Ovary (tissue), 9 donors: ENCODE results near the gene IFITM1. TPM values are rescaled to one million over a fixed set of nuclear protein-coding genes. Genes with fewer than 3 reads are reported as not detected.
"Not testable (repeated sequence)": the region's sequence is repeated elsewhere in the genome, so short reads cannot be mapped to it uniquely, and the experiment has no call there.

Experiments used
- DNase-seq, 5 donors: peaks; one replicate each; pipeline ENCODE4 v3.0.0-alpha.2; 2019 to 2020
- H3K27ac ChIP-seq, 2 donors: fragments of 200-600 bp; one replicate each; pipeline versions ENCODE4 v1.5.1 to v1.8.0; 2019 to 2022
- H3K27me3 ChIP-seq: fragments of 200-600 bp; one replicate; pipeline ENCODE4 v1.8.0; 2022
- H3K36me3 ChIP-seq: fragments of 200-600 bp; sonication (generic); one replicate; pipeline ENCODE4 v1.5.1; 2019
- H3K4me1 ChIP-seq: one replicate; pipeline ENCODE4 v1.8.1; 2013; ENCODE audit warnings: mild to moderate bottlenecking, moderate library complexity; ENCODE audit not compliant: insufficient read depth
- H3K4me3 ChIP-seq: fragments of 200-600 bp; sonication (generic); one replicate; pipeline ENCODE4 v1.5.1; 2017
- H3K9me3 ChIP-seq, 2 donors: fragments of 200-600 bp in 1 of 2; sonication (generic) in 1 of 2; one replicate each; pipeline versions ENCODE4 v1.5.1 to v1.8.1; 2013 to 2019; ENCODE audit warnings: mild to moderate bottlenecking in 1 of 2, moderate library complexity in 1 of 2
- CTCF ChIP-seq, 3 donors: fragments of 450-650 bp in 2 of 3; fragments of 200-600 bp in 1 of 3; IDR thresholded peaks; one replicate each; pipeline versions ENCODE4 v1.5.1 to v1.8.0; 2016 to 2022; ENCODE audit warnings: antibody characterized with exemption in 3 of 3, mild to moderate bottlenecking in 1 of 3
- EP300 ChIP-seq: sonication (generic); formaldehyde crosslinking; IDR thresholded peaks from one replicate; pipeline ENCODE4 v1.6.1; 2017; ENCODE audit warnings: antibody characterized with exemption
- POLR2A ChIP-seq: fragments of 450-650 bp; IDR thresholded peaks from one replicate; pipeline ENCODE4 v1.6.1; 2017; ENCODE audit warnings: antibody characterized with exemption, mild to moderate bottlenecking, moderate library complexity
- WGBS, 3 donors: extraction: QIAGEN DNeasy Blood & Tissue Kit in 1 of 3; methylation state at CpG; one replicate each; pipeline versions ENCODE4 v1.1.5 to v1.1.7; 2013 to 2017; 5-methylcytosine and 5-hydroxymethylcytosine counted together
- intact Hi-C, 4 donors: fragments of 100-400 bp; cut with DNase I; formaldehyde crosslinking; loops; one replicate each; pipeline versions ENCODE4 v1.11.0 to v1.15.1; 2022 to 2023
- polyA plus RNA-seq, 2 donors: library from polyadenylated mRNA; stranded (reverse); fragments of 200-250 nt in 1 of 2; fragments of 350-450 nt in 1 of 2; fragmentation: Illumina TruSeq in 1 of 2; extraction: RNeasy Lipid Tissue Mini Kit (QIAGEN cat#74804) in 1 of 2; gene quantifications; one replicate each; pipeline ENCODE4 v1.2.3, GENCODE V29; 2013 to 2014
- total RNA-seq, 7 donors: library from RNA; depleted of rRNA in 2 of 7; stranded (reverse); fragments of >200 nt in 2 of 7; fragmentation: NEBNext Ultra II Directional in 3 of 7; extraction: Animal tissue kit (Norgen Biotek cat#: 25700) in 3 of 7; gene quantifications; one replicate each; pipeline versions ENCODE4 v1.1.0 to v1.2.4, GENCODE V29; 2016 to 2023
- donor health status: DM: no; HTN: no; CAD: no; lungs with moderate emphysema.
- donor health status: DM: no; HTN: no; CAD: no.
- donor health status: Bipolar disorder and iron deficiency.
- donor health status: DM: yes; HTN: yes; CAD: no.
- donor health status: DM: no; HTN: no; CAD: no.
- donor health status: DM: yes; HTN: yes; CAD: no.

IFITM1 gene
- total and polyA plus RNA-seq, 9 donors: 211 to 760 (median 496) TPM

GRCh38 chr11:319888-320273, 6.0 kb downstream of the IFITM1 start:
- H3K9me3 ChIP-seq, H3K27me3 ChIP-seq, H3K36me3 ChIP-seq: not testable (repeated sequence)
- 0% methylated on average over 4 to 8 of the region's 10 CpGs for WGBS, 3 donors
- peak; percentile 26 to 48 (median 41) for DNase-seq
- H3K4me1 ChIP-seq: peaks cover 13% of the 10 kb centered on the region
- H3K27ac ChIP-seq: peak overlapping the region; percentile 90 to 91
- peak overlapping the region; percentile 88 for H3K4me3 ChIP-seq
- intact Hi-C loops: loop anchor here in 1 of 4 donors (5.0 kb wide), 1 partner anchor 37 kb away; no protein-coding TSS in a partner anchor
- peak; percentile 1 for TF ChIP-seq POLR2A

GRCh38 chr11:324156-324555, 10.3 kb downstream of the IFITM1 start:
- no peaks in the 10 kb centered on the region for H3K27me3 ChIP-seq
- peak in 3 of 5 donors; percentile 34 to 44 (median 38) for DNase-seq
- H3K9me3 ChIP-seq: no peaks in the 10 kb centered on the region
- intact Hi-C loops: loop anchor here in 1 of 4 donors (5.0 kb wide), 1 partner anchor 33 kb away; no protein-coding TSS in a partner anchor
- WGBS, 3 donors: 32 to 43% (median 36%) methylated on average over 11 of the region's 11 CpGs
- peaks cover 26% of the 10 kb centered on the region for H3K4me1 ChIP-seq
- H3K27ac ChIP-seq: peak overlapping the region; percentile 83 to 94
- H3K36me3 ChIP-seq: no peaks in the 10 kb centered on the region
- no peak for TF ChIP-seq EP300
- no peak for TF ChIP-seq POLR2A
- no peak for TF ChIP-seq CTCF (IDR thresholded peaks at IDR 0.05)
- H3K4me3 ChIP-seq: peak overlapping the region; percentile 17

GRCh38 chr11:324593-325517, 11.0 kb downstream of the IFITM1 start:
- intact Hi-C loops: loop anchor here in 1 of 4 donors (5.0 kb wide), 1 partner anchor 32 kb away; no protein-coding TSS in a partner anchor

GRCh38 chr11:325796-326591, 12.2 kb downstream of the IFITM1 start:
- peak in 3 of 5 donors; percentile 43 to 55 (median 51) for DNase-seq
- H3K36me3 ChIP-seq: no peaks in the 10 kb centered on the region
- TF ChIP-seq POLR2A: no peak
- TF ChIP-seq CTCF (IDR thresholded peaks at IDR 0.05): no peak
- TF ChIP-seq EP300: no peak
- no peaks in the 10 kb centered on the region for H3K9me3 ChIP-seq
- H3K27ac ChIP-seq: peak overlapping the region; percentile 84 to 94
- H3K27me3 ChIP-seq: no peaks in the 10 kb centered on the region
- peaks cover 26% of the 10 kb centered on the region for H3K4me1 ChIP-seq
- intact Hi-C loops: no loop called here
- no peak overlapping the region for H3K4me3 ChIP-seq
- 78 to 84% (median 79%) methylated on average over 30 of the region's 30 CpGs for WGBS, 3 donors

More at GRCh38 chr11:324593-325517, 11.0 kb downstream of the IFITM1 start:
- 8 to 19% (median 10%) methylated on average over 29 to 31 of the region's 34 CpGs for WGBS, 3 donors
- H3K27me3 ChIP-seq, H3K9me3 ChIP-seq, H3K36me3 ChIP-seq: not testable (repeated sequence)
- peak in 4 of 5 donors; percentile 79 to 86 (median 82) for DNase-seq
- Histone ChIP-seq H3K4me1 (peaks cover 26% of the 10 kb centered on the region), H3K27ac (peak overlapping the region; percentile 83 to 94), H3K4me3 (peak overlapping the region; percentile 17)

- no peaks in the 10 kb centered on the region for H3K27me3 ChIP-seq
- TF ChIP-seq EP300 (no peak), POLR2A (no peak), CTCF (IDR thresholded peaks at IDR 0.05) (no peak)
- intact Hi-C loops: no loop called here
- peak overlapping the region; percentile 84 to 94 for H3K27ac ChIP-seq
- no peaks in the 10 kb centered on the region for H3K9me3 ChIP-seq
- peaks cover 26% of the 10 kb centered on the region for H3K4me1 ChIP-seq
- H3K36me3 ChIP-seq: no peaks in the 10 kb centered on the region
- WGBS, 3 donors: 74 to 80% (median 77%) methylated on average over 4 to 6 of the region's 6 CpGs
- no peak overlapping the region for H3K4me3 ChIP-seq
- DNase-seq: no peak
Observed at GRCh38 chr11:326592-326841, 12.7 kb downstream of the IFITM1 start.
